AG20443 (cell line): Measurements from ENCODE around the gene MOB2.

Source experiments
- DNase-seq: peaks from one replicate; pipeline ENCODE4 v3.0.0; 2012; ENCODE audit warnings: low spot score, mixed read lengths

The MOB2 gene

GRCh38 chr11:1504138-1504537 lies 17.6 kb upstream of the MOB2 start:
- DNase-seq, result no peak

- DNase-seq, result no peak
These were observed 17.1 kb upstream of the MOB2 start for GRCh38 chr11:1503708-1504104.

- DNase-seq, result no peak
These were observed 16.6 kb upstream of the MOB2 start for GRCh38 chr11:1502954-1503707.

GRCh38 chr11:1502168-1502953 lies 15.8 kb upstream of the MOB2 start:
- DNase-seq, result no peak

GRCh38 chr11:1501421-1502167 lies 15.0 kb upstream of the MOB2 start:
- no peak for DNase-seq

- no peak for DNase-seq
These were observed 14.2 kb upstream of the MOB2 start for GRCh38 chr11:1500466-1501420.

- no peak for DNase-seq
These were observed 13.3 kb upstream of the MOB2 start for GRCh38 chr11:1499899-1500298.

GRCh38 chr11:1499261-1499890 lies 12.8 kb upstream of the MOB2 start:
- DNase-seq, result no peak

- DNase-seq, result no peak
These were observed 11.7 kb upstream of the MOB2 start for GRCh38 chr11:1498262-1498661.

GRCh38 chr11:1497600-1497999 lies 11.0 kb upstream of the MOB2 start:
- DNase-seq, result no peak

GRCh38 chr11:1496761-1497095 lies 10.1 kb upstream of the MOB2 start:
- no peak for DNase-seq

- DNase-seq, result no peak
These were observed 9.6 kb upstream of the MOB2 start for GRCh38 chr11:1496091-1496760.

GRCh38 chr11:1494650-1495049 lies 8.1 kb upstream of the MOB2 start:
- no peak for DNase-seq

GRCh38 chr11:1493650-1494244 lies 7.2 kb upstream of the MOB2 start:
- no peak for DNase-seq

GRCh38 chr11:1491379-1491778 lies 4.8 kb upstream of the MOB2 start:
- no peak for DNase-seq

- no peak for DNase-seq
These were observed 4.1 kb upstream of the MOB2 start for GRCh38 chr11:1490651-1491050.

GRCh38 chr11:1488575-1489180 lies 2.1 kb upstream of the MOB2 start:
- no peak for DNase-seq

- no peak for DNase-seq
These were observed 1.4 kb upstream of the MOB2 start for GRCh38 chr11:1487851-1488574.
